SH-SY5Y (cell line): ENCODE data around the gene CIB2.

ENCODE experiments used
- GATA2 ChIP-seq: IDR thresholded peaks from 2 replicates; pipeline ENCODE4 v1.6.1; 2011; ENCODE audit warnings: mild to moderate bottlenecking, low read depth, low read length
- GATA3 ChIP-seq: IDR thresholded peaks from 2 replicates; pipeline ENCODE4 v1.6.1; 2011; ENCODE audit warnings: low read depth, mild to moderate bottlenecking, low read length, moderate library complexity

DNA sequence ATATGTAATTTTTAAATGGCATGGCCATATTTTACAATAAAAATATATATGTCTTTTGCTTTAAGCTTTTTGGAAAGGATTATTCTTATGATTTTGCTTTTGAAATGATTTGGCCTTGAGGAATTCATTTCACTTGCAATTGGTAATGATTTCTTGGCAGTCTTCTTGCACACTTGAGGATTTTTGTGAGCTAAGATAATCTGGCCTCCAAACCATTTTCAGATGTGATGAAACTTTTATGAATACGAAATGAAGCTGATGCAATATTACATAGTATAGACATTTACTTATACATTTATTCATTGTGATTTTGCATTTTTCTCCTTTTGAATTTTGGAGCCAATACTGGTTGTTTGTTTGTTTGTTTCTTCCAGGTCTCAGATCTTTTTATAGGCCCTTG lies 45.3 kb downstream of the CIB2 start:
- TF ChIP-seq GATA3: no peak
- TF ChIP-seq GATA2: no peak
